Caki2 (cell line): ENCODE data around the gene MCF2. TPM values are rescaled to one million over a fixed set of nuclear protein-coding genes. Genes with fewer than 3 reads are reported as not detected.

Experiments used
- DNase-seq: peaks from one replicate; pipeline ENCODE4 v3.0.0-alpha.2; 2015; ENCODE audit warnings: low read depth
- in situ Hi-C: cut with HindIII; loops from 2 replicates; pipeline ENCODE4 v1.10.0; 2016; ENCODE audit warnings: low sequenced_read_pairs, low pct_unique_long_range_greater_than_20kb, mixed read lengths
- total RNA-seq: library from RNA; depleted of rRNA; stranded (reverse); fragments of >200 nt; shearing (Covaris generic); gene quantifications from 2 replicates; pipeline ENCODE4 v1.2.3, GENCODE V29; 2014; ENCODE audit warnings: low replicate concordance

Gene MCF2
- total RNA-seq, 1 experiment from 2014 or later: 0.54 TPM

DNA sequence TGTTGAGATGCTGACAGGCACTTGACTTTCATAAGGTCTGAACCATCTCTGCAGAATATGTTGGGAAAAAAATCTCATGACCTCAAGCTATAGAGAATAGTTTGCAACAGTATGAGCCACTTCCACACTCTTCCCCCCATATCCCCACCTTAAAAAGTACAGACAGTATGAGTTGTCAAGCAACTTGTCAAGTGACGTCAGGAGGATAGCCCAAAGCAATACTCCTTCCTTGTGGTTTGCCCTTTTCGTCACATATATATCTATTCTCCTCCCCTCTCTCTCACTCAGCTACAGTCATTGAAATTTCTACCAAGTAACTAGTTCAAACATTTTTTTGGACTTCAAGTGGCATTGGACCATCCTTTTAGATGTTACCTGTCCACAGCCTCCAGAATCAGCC is 67.7 kb downstream of the MCF2 start:
- no peak for DNase-seq
- in situ Hi-C loops: no loop called here

DNA sequence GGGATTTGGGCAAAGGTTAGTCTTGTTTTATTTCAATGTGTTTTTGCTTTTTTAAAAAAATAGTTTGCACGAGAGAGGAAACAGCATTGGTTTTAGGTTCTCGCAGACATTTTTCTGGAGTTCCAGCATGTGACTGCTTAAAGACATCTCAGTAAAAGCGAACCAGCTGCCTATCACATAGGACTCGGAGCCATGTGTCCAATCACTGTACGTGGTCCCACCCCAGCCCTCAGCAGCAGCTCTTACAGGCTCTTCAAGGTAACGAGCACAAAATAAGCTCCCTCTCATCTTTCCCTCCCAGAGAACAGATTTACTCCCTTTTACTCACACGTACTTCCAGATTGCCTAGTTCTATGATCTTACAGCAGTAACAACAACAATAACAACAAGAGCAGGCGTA is 68.7 kb downstream of the MCF2 start:
- no peak for DNase-seq
- in situ Hi-C loops: no loop called here

DNA sequence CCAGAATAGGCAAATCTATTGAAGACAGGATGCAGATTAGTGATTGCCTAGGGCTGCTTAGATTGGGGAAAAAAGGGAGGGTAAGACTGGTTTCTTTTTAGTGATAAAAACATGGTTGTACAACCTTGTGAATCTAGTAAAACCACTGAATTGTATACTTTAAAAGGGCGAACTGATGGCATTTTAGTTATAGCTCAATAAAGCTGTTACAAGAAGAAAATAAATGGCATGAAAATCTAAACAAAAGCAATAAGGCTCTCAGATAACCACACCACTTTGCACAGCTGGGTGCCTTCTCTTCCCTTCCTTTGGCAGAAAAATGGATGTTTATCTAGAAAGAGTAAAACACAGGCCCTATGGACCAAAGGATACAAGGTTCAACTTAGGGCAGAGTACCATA is 107.9 kb downstream of the MCF2 start:
- no peak for DNase-seq
- in situ Hi-C loops: no loop called here

DNA sequence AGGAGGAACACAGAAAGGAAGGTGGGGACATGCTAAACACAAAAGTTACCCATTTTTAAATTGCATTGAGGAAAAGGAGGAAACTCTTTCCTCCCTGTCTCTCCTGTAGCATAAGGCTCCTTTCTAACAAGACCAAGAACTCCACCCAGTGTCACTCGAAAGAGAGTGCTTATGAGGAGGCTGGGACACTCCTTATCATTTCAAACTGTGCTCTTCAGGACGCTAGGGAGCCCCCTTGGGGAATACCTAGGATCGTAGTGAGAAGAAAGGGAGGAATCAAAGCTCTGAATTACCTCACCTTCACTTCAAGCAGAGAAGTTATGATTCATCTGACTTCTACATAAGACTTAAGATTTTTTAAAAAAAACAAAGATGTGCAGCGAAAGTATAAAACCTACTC is 111.9 kb downstream of the MCF2 start:
- in situ Hi-C loops: no loop called here
- DNase-seq: no peak

DNA sequence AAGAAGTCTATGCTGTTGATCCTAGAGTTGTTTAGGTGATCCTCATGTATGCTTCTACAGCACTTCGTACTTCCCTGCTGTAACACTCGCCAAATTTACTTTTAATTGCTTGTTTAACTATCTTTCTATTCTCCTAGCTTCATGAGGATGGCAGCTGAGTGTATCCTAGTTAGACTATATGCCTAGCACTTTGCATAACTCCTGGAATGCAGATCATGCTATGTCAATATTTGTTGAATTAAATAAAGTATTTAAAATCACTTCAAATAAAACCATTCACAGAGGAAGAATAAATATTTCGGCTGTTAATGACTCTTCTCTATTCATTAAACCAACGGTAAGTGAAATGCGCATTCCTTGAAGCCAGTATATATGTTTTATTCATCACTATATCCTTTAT is 122.4 kb downstream of the MCF2 start:
- no peak for DNase-seq
- in situ Hi-C loops: no loop called here

DNA sequence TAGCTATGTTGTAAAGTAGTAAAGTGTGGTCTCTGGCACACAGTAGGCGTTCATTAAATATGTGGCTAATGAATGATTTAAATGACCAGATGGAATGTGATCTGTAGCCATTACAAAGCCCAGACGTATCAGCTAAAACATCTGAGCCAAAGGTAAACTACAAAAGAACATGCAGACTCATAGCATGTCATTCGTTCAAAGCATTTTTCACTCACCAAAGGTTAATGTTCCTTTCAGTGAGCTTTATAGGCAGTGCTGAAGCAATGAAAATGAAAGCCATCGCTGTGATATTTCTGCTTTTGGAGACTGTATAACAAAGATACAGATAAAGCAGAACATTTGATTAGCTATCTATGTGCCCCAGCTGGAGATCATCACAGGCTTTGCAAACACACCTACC is 126.9 kb downstream of the MCF2 start:
- in situ Hi-C loops: no loop called here
- DNase-seq: no peak

DNA sequence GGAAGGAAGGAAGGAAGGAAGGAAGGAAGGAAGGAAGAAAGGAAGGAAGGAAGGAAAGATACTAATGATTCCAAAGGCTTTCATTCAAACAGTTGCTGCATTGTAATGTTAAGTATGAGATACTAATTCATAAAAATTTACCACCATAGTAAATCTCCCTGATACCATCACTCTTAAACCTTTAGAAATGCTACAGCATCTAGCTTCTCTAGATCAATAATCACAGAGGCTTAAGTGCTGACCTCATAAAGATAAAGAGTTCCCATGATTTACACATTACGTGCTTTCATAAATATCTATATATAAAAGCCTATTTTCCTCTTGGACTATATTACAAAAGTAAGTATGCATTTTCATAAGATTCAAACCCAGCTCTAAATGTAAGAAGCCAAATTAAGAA is 141.0 kb downstream of the MCF2 start:
- in situ Hi-C loops: no loop called here
- DNase-seq: no peak

DNA sequence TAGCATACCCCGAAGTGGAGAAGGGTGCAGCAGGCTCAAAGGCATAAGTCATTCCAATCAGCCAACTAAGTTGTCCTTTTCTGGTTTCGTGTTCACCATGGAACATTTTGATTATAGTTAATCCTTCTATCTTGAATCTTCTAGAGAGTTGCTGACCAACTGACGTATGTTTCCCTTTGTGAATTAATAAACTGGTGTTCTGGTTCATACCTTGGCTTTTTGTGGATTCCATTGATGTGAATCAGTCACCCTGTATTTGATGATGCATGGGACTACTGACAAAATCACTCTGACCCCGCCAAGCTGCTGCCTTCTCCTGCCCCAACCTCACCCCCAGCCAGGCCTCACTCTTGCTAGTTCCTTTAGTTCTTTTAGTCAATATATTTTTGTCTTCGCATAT is 144.7 kb downstream of the MCF2 start:
- in situ Hi-C loops: no loop called here
- no peak for DNase-seq

DNA sequence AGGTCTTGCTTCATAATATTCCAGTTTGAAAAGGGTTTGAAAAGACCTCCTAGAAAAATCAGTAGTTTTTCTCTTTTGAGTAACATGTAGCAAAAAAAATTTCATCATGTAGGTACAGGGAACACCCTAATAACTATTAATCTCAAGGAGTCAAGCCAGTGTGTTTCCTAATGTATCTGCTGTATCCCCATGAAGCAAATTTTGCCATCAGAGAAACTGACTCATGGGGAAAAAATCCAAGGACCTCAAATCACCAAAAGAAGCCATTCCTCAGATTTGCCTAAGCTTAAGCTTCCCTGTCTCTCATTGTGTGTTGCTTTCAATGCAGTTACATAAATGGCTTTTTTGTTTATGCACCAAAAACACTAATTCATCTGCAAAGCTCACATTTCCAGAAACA is 147.7 kb downstream of the MCF2 start:
- in situ Hi-C loops: no loop called here

DNA sequence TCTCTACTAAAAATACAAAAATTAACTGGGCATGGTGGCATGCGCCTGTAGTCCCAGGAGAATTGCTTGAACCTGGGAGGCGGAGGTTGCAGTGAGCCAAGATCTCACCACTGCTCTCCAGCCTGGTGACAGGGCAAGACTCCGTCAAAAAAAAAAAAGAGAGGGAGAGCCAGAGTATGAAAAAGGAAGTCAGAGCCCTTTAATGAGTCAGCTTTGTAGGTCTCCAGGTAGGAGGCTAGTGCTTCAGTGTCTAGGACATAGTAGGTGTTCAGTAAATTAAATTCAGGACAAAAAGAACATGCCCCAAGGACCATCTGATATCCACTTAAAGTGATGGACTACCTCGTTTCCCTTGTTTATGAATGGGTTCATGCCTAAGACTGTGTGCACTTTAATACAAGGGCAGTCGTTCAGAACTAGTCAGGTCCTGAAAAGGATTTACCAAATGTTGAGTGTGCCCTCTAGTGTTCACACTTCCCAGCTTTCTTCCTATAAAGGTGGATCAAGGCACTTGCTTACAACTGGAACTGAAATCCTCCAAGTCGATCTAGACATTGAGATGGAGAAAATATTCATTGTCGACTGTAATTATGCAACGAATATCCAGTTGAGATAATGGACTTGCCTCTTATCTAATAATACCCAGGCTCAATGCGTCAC is 148.5 kb downstream of the MCF2 start:
- peak; percentile 34 for DNase-seq
- in situ Hi-C loops: no loop called here

More for the DNA sequence above, 147.7 kb downstream of the MCF2 start:
- DNase-seq: no peak

DNA sequence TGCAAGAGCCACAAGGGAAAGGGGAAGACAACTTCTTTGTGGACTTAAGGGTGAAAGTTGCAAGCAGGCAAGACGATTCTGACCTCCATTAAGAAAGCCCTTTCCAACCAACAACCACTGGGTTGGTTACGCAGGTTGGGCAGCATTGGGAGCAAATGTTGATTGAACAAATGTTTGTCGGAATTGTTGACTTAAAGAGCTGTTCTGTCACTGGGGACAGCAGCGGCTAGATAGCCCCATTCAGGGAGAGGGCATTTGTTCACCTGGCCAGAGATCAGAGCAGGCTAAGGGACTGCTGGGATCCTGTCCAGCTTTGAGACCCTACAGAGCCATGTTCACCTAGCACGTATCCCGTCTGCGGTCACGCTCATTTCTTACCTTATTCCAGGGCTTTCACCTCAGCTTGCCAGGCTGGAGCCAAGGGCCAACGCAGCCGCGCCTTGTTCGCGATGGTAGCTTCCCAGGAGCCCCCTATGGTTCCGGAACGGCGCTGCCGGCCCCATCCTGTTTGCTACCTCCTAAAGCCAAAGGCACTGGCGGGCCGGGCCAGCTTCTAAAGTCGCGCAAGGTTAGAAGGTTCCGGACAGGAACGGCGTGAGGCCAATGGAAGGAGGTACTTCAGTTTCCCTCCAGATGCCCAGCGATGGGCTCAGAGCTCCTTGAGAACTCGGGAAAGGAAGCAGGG is 152.8 kb downstream of the MCF2 start:
- in situ Hi-C loops: no loop called here
- no peak for DNase-seq

DNA sequence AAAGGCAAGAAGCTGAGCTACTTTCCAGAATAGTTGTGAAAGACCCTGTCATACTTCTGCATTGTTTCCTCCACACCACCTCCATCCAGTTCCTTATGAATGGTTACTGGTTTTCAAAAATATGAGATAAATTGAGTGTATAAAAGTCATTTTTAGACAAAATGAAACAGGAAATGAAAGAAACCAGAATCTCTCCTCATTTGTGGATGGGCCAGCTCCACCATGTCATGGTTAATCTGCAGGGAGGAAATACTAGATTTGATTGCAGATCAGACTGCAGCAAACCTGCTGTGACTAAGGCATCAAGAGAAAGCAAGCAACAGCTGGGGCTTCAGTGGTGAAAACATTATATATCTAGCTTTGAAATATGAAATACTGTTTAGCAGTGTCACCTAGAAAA is 153.6 kb downstream of the MCF2 start:
- in situ Hi-C loops: no loop called here
- no peak for DNase-seq

DNA sequence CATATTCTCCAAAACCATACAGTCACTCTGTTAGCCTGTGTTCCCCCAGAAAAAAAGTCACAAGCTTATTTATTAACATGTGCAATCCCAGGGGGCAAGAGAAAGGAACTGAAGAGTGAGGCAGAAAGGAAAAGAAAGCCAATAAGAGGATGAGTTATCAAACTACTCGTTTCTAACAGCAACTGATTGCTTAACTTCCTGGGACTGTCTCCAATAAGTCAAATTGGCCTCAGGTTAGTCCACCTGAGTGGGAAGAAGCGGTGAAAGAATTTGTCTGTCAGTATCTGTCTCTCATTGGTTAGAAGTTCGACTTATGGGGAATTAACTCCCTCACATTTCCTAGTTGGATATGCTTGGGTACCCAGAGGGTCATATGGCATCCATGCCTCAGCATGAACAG is 163.4 kb downstream of the MCF2 start:
- DNase-seq: no peak
- in situ Hi-C loops: no loop called here

DNA sequence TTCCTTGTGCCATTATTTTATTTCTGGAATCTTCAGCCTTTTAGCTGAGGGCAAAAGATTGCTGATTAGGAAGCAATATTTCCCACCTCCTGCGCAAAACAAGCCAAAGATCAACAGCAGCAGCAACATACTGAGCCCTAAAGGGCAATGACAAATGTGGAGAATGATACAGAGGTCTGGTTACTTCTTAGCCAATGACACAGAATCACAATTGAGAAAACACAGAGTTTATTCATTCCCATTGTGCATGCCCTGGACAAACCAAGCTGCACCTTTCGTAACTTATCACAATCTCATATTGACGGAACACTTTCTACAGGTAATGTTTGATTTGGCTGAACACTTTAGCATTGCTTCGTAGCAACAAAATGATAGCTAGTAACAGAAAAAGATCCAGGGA is 164.0 kb downstream of the MCF2 start:
- in situ Hi-C loops: no loop called here
- no peak for DNase-seq

DNA sequence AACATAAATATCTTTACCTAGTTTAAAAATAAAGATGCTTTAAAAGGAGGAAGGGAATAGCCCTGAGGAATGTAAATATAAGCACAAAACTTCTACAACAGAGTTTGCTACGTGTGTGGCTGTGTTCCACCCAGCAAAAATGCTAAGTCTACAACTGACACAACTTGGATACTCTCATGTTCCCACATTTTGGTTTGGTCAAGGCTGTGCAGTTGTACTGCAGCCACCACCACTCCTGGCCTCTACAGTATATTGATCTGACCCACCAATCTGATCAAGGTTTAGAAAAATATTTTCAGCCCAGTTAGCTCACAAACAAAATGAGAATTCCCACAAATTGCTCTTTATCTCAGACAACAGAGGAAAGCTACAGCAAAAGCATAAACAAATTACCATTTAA is 165.3 kb downstream of the MCF2 start:
- in situ Hi-C loops: no loop called here
- DNase-seq: no peak

DNA sequence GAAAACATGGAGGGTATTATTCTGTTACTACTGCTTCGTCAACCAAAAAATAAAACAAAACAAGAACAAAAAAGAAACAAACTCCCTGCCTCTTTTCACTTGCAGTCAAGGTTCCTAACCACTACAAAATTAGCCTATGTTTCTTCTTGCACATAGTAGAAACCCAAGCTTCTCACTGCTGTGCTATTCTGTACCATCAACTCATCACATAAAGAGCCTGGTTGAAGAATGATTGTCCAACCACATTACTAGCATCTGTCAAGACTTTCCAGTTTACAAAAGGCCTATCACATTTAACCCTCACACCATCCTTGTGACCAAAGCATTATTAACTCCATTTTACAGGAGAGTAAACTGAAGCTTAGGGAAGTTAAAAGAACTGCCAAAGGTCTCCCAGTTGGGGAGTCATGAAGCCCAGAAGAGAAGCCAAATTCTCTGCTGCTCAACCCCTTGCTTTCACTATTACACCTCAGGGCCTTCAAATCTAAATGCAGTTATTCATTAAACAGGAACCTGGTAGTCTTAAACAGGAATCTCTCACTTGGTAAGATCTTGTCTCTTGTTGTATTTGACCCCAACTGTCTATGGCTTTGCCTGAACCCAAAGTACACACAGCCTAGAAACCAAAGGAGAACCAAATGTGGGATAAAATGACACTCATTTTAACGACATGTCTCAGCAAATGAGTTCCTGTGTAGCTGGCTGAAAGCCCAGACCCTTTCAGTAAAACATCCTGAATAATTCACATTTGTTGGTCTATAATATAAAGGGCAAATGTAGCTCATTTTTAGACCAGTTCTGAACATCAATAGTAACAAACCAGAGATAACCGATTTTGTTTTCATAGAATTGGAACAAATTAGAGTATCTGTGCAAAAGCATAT is 168.8 kb downstream of the MCF2 start:
- in situ Hi-C loops: no loop called here
- DNase-seq: no peak

DNA sequence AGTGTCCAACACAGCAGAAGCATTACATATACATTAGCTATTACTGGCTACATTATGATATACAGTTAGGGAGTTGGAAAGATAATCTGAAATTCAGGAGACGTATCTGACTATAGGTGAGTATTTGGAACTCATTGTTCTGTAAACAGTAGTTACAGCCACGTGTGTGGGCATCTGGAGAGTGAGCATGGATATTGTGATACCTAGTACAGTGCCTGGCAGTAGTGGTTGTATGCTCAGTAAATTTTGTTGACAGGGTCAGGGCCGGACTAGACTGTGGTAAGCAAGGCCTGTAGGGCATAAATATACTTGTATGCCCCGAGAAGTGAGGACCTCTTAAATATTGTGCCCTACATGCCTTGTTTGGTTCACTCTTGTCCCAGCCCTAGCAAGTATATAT is 174.5 kb downstream of the MCF2 start:
- in situ Hi-C loops: no loop called here
- no peak for DNase-seq

DNA sequence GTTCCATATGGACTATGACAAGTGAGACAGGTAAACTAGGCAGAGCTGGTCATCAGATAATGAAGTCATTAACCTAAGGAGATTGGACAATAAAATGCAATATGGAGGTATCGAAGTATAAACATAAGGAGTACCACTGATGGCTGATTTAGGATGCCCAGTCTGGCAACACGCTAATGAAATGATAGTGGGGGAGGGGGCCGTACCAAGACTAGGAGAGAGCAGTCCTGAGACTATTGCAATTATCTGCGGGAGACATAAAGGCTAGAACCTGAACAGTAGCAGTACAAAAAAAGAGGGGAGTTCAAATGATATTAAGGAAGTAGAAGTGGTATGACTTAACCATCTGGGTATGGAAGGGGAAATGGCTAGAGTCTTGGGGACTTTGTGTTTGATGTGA is 175.1 kb downstream of the MCF2 start:
- no peak for DNase-seq
- in situ Hi-C loops: no loop called here
